IMR-90 (cell line): ENCODE data around the gene DRICH1. TPM values are rescaled to one million over a fixed set of nuclear protein-coding genes. Genes with fewer than 3 reads are reported as not detected.

Experiments
- ATAC-seq: fragments of 200-7000 bp; cut with Tn5 transposase; 2 replicates; pipeline ENCODE4 v1.9.1; 2020; ENCODE audit warnings: low read depth, mild to moderate bottlenecking, moderate library complexity
- BruUV-seq: library from RNA; stranded (reverse); fragments of 400-500 nt; replicated peaks from 2 replicates; lab custom pipeline; 2021; lab: Mats Ljungman, UMichigan
- CTCF ChIA-PET: fragments of 300-600 bp; formaldehyde crosslinking; extraction: SDS; loops from one replicate; lab custom pipeline; 2021; ENCODE audit warnings: antibody characterized with exemption; lab: Yijun Ruan, JAX
- POLR2A ChIA-PET: fragments of 300-600 bp; sonication (Branson Sonifier 250); formaldehyde crosslinking; loops from one replicate; lab custom pipeline; 2022; ENCODE audit warnings: antibody characterized with exemption; ENCODE audit not compliant: unreplicated experiment; lab: Charles Lee
- DNase-seq: peaks from one replicate; pipeline ENCODE4 v3.0.0; 2013
- H2AFZ ChIP-seq: replicated peaks from 2 replicates; pipeline ENCODE3; 2013; ENCODE audit warnings: low read length, mild to moderate bottlenecking; ENCODE audit not compliant: poor library complexity
- H2AK5ac ChIP-seq: 2 replicates; pipeline ENCODE4 v1.6.1; 2013; ENCODE audit warnings: low read depth, low read length, inconsistent platforms
- H2AK9ac ChIP-seq: replicated peaks from 2 replicates; pipeline ENCODE3; 2013; ENCODE audit warnings: mild to moderate bottlenecking, low read depth, low read length, moderate library complexity; ENCODE audit not compliant: poor library complexity
- H2BK120ac ChIP-seq: 2 replicates; pipeline ENCODE4 v1.6.1; 2013; ENCODE audit warnings: low read depth, low read length, inconsistent platforms
- H2BK15ac ChIP-seq: 3 replicates; pipeline ENCODE4 v1.6.1; 2013; ENCODE audit warnings: low read depth, low read length, inconsistent platforms
- H2BK20ac ChIP-seq: 2 replicates; pipeline ENCODE4 v1.6.1; 2013; ENCODE audit warnings: low read depth, mild to moderate bottlenecking, inconsistent platforms, low read length, moderate library complexity
- H2BK5ac ChIP-seq: 2 replicates; pipeline ENCODE4 v1.6.1; 2013; ENCODE audit warnings: mild to moderate bottlenecking, low read depth, low read length, inconsistent platforms; ENCODE audit not compliant: poor library complexity, severe bottlenecking
- H3K14ac ChIP-seq: replicated peaks from 2 replicates; pipeline ENCODE4 v1.6.1; 2013; ENCODE audit warnings: low read depth, low read length, inconsistent platforms
- H3K18ac ChIP-seq: 2 replicates; pipeline ENCODE4 v1.6.1; 2013; ENCODE audit warnings: low read depth, low read length, control low read depth
- H3K23ac ChIP-seq: 2 replicates; pipeline ENCODE4 v1.6.1; 2013; ENCODE audit warnings: low read depth, low read length, inconsistent platforms
- H3K27ac ChIP-seq: 2 replicates; pipeline ENCODE4 v1.5.1; 2013; ENCODE audit warnings: mild to moderate bottlenecking, control low read depth, low read length; ENCODE audit not compliant: insufficient read depth
- H3K27me3 ChIP-seq: 2 replicates; pipeline ENCODE4 v1.6.1; 2013; ENCODE audit warnings: low read length; ENCODE audit not compliant: control insufficient read depth, insufficient read depth
- H3K36me3 ChIP-seq: 2 replicates; pipeline ENCODE4 v1.6.1; 2013; ENCODE audit warnings: low read length, mixed read lengths; ENCODE audit not compliant: control insufficient read depth, insufficient read depth
- H3K4ac ChIP-seq: 2 replicates; pipeline ENCODE4 v1.6.1; 2013; ENCODE audit warnings: low read depth, low read length, inconsistent platforms
- H3K4me1 ChIP-seq: 2 replicates; pipeline ENCODE4 v1.6.1; 2013; ENCODE audit warnings: low read length, mixed read lengths; ENCODE audit not compliant: control insufficient read depth, insufficient read depth
- H3K4me2 ChIP-seq: 2 replicates; pipeline ENCODE4 v1.6.1; 2013; ENCODE audit warnings: low read depth, mild to moderate bottlenecking, control low read depth, low read length, moderate library complexity
- H3K4me3 ChIP-seq: 2 replicates; pipeline ENCODE4 v1.5.1; 2013; ENCODE audit warnings: low read depth, mild to moderate bottlenecking, control low read depth, low read length, moderate library complexity; ENCODE audit not compliant: insufficient read depth
- H3K56ac ChIP-seq: 2 replicates; pipeline ENCODE4 v1.6.1; 2013; ENCODE audit warnings: low read length, inconsistent platforms; ENCODE audit not compliant: insufficient read depth; ENCODE audit errors: extremely low read depth
- H3K79me1 ChIP-seq, 2 experiments: 2 replicates each; pipeline ENCODE4 v1.6.1; 2013; ENCODE audit warnings: low read length in 2 of 2, inconsistent platforms in 1 of 2, low read depth in 1 of 2
- H3K9ac ChIP-seq: 2 replicates; pipeline ENCODE4 v1.6.1; 2013; ENCODE audit warnings: low read depth, low read length, control low read depth
- H3K9me1 ChIP-seq: 2 replicates; pipeline ENCODE4 v1.6.1; 2013; ENCODE audit warnings: low read length, inconsistent platforms; ENCODE audit not compliant: insufficient read depth
- H3K9me3 ChIP-seq: 2 replicates; pipeline ENCODE4 v1.6.1; 2013; ENCODE audit warnings: low read length; ENCODE audit not compliant: control insufficient read depth, insufficient read depth
- H4K20me1 ChIP-seq: 2 replicates; pipeline ENCODE4 v1.6.1; 2013; ENCODE audit warnings: low read length, inconsistent platforms; ENCODE audit not compliant: insufficient read depth
- H4K5ac ChIP-seq: 2 replicates; pipeline ENCODE4 v1.6.1; 2013; ENCODE audit warnings: mild to moderate bottlenecking, low read depth, low read length, control low read depth
- H4K8ac ChIP-seq, 2 experiments: 2 replicates each; pipeline ENCODE4 v1.6.1; 2013; ENCODE audit warnings: low read depth in 2 of 2, low read length in 2 of 2, control low read depth in 1 of 2, inconsistent platforms in 1 of 2
- H4K91ac ChIP-seq: 2 replicates; pipeline ENCODE4 v1.6.1; 2013; ENCODE audit warnings: low read depth, low read length, inconsistent platforms; ENCODE audit not compliant: insufficient read depth
- BHLHE40 ChIP-seq: fragments of 150-350 bp; IDR thresholded peaks from 2 replicates; pipeline ENCODE4 v1.6.1; 2016; ENCODE audit warnings: mild to moderate bottlenecking, low read depth, low read length
- CEBPB ChIP-seq: IDR thresholded peaks from 2 replicates; pipeline ENCODE4 v1.6.1; 2012; ENCODE audit warnings: low read depth, low read length, improper control_type of control experiment
- CHD1 ChIP-seq: IDR thresholded peaks from 2 replicates; pipeline ENCODE4 v1.6.1; 2012; ENCODE audit warnings: low read depth, low read length, improper control_type of control experiment
- RFX5 ChIP-seq: IDR thresholded peaks from 2 replicates; pipeline ENCODE4 v1.8.0; 2012; ENCODE audit warnings: low read depth, mild to moderate bottlenecking, low read length, moderate library complexity
- WGBS, 2 experiments: methylation state at CpG; one replicate each; pipeline versions ENCODE4 v1.1.5 to v1.1.7; 2013; ENCODE audit warnings: missing lambda C conversion rate in 2 of 2; ENCODE audit not compliant: insufficient read length in 1 of 2; ENCODE audit errors: extremely low coverage in 2 of 2; 5-methylcytosine and 5-hydroxymethylcytosine counted together
- dilution Hi-C: fragments of 300-500 bp; cut with HindIII; formaldehyde crosslinking; loops from one replicate; pipeline ENCODE4 v1.14.3; 2018; ENCODE audit warnings: low sequenced_read_pairs; ENCODE audit not compliant: unreplicated experiment
- in situ Hi-C: fragments of 300-500 bp; cut with MboI; formaldehyde crosslinking; loops from 3 replicates; pipeline ENCODE4 v1.14.3; 2019; ENCODE audit warnings: low sequenced_read_pairs, inconsistent platforms, mixed read lengths
- intact Hi-C: fragments of 100-400 bp; cut with micrococcal nuclease; formaldehyde crosslinking; loops from 2 replicates; pipeline ENCODE4 v1.10.0; 2022
- polyA plus RNA-seq, 3 experiments: library from polyadenylated mRNA; depleted of rRNA; stranded (reverse); fragments of >200 nt; gene quantifications; 2 replicates each; pipeline ENCODE4 v1.2.3, GENCODE V29; 2012; ENCODE audit warnings: low replicate concordance in 1 of 3
- total RNA-seq: library from RNA; depleted of rRNA; stranded (reverse); fragments of >200 nt; gene quantifications from 2 replicates; pipeline ENCODE4 v1.2.3, GENCODE V29; 2012
- TF ChIP-seq, protein P1 (sequence below): fragments of 150-350 bp; IDR thresholded peaks from 2 replicates; pipeline ENCODE4 v1.6.1; 2016; ENCODE audit warnings: low read depth, mild to moderate bottlenecking, low read length, moderate library complexity, borderline replicate concordance

DRICH1 gene
- total and polyA plus RNA-seq, 2 of the 4 experiments (the other 2 are of a cell fraction): 0.14 TPM; not detected in 1

DNA sequence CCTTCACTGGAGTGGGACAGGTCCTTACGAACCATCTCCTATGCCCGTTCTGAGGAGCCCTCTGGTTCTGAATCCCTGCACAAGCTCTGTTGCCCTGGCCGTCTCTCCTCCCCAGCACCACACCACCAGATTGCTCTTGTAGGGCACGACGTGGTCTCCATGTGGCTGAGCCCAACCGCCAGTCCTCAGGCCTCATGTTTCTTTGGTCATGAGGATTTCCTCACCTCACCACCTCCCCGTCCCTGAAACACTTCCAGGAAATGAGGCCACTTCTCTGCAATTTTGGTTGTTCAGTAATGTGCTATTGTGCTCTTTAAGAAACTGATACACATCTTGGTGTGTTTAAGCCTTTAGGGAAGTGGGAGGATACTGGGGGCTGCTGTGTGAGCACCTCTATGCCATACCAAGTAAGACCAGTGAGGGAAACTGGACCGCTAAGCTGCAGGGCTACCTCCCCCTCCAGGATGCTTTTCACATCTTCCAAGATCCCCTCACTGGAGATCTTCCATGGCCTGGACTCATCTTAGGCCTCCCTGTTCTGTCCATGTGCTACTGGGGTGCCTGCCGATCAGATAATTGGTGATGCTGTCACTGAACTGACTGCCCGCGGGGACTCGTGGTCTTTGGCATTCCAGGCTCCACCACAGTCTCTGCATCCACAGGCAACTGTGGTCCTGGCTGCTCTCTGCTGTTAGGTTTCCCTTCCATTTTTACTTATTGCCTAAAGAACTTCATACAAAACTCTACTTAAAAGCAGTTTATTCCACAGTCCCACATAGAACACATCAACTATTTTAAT lies 21.9 kb downstream of the DRICH1 start:
- H3K18ac ChIP-seq: no peak overlapping the region
- no peak overlapping the region for H3K4ac ChIP-seq
- no peak overlapping the region for H2BK15ac ChIP-seq
- H3K4me2 ChIP-seq: no peak overlapping the region
- no peak overlapping the region for H3K56ac ChIP-seq
- CTCF ChIA-PET: no interaction called here
- no peaks in the 10 kb centered on the region for H3K4me1 ChIP-seq
- H2BK120ac ChIP-seq: no peak overlapping the region
- H2AFZ ChIP-seq: no peak overlapping the region
- ATAC-seq (no peak), DNase-seq (no peak)
- POLR2A ChIA-PET: no interaction called here
- no peaks in the 10 kb centered on the region for H3K9me1 ChIP-seq
- H2AK5ac ChIP-seq: no peak overlapping the region
- no peak overlapping the region for H4K8ac ChIP-seq
- no peaks in the 10 kb centered on the region for H3K27me3 ChIP-seq
- no peak overlapping the region for H2AK9ac ChIP-seq
- no peak overlapping the region for H4K91ac ChIP-seq
- intact Hi-C loops (no loop called here), dilution Hi-C loops (no loop called here), in situ Hi-C loops (no loop called here)
- no peaks in the 10 kb centered on the region for H4K20me1 ChIP-seq
- no peaks in the 10 kb centered on the region for H3K9me3 ChIP-seq
- no peaks in the 10 kb centered on the region for H3K79me1 ChIP-seq
- H3K9ac ChIP-seq: no peak overlapping the region
- no peak overlapping the region for H2BK20ac ChIP-seq
- 76% methylated on average over 7 of the region's 12 CpGs; no CpG with 5 or more reads in 1 of the 2 experiments for WGBS, 2 experiments
- no peak overlapping the region for H3K14ac ChIP-seq
- H3K23ac ChIP-seq: no peak overlapping the region
- no peaks in the 10 kb centered on the region for H3K36me3 ChIP-seq
- TF ChIP-seq, protein P1, sequence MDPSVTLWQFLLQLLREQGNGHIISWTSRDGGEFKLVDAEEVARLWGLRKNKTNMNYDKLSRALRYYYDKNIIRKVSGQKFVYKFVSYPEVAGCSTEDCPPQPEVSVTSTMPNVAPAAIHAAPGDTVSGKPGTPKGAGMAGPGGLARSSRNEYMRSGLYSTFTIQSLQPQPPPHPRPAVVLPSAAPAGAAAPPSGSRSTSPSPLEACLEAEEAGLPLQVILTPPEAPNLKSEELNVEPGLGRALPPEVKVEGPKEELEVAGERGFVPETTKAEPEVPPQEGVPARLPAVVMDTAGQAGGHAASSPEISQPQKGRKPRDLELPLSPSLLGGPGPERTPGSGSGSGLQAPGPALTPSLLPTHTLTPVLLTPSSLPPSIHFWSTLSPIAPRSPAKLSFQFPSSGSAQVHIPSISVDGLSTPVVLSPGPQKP: no peak
- no peak for TF ChIP-seq CHD1
- TF ChIP-seq CEBPB: no peak
- TF ChIP-seq BHLHE40: no peak
- TF ChIP-seq RFX5: no peak
- H3K27ac ChIP-seq: no peak overlapping the region
- H4K5ac ChIP-seq: no peak overlapping the region
- no peak overlapping the region for H3K4me3 ChIP-seq
- no peak overlapping the region for H2BK5ac ChIP-seq
- no TSS peak for BruUV-seq
